Activated T-cell treated with anti-CD3 and anti-CD28 coated beads for 48 hours (primary cell): Measurements from ENCODE around the gene AGO3.

Experiments
- DNase-seq: peaks from one replicate; pipeline ENCODE4 v3.0.0-alpha.2; 2020; ENCODE audit warnings: low read depth

The AGO3 gene

GRCh38 chr1:36083635-36084496 lies 153.0 kb downstream of the AGO3 start, which contains the start of gene TEKT2:
TEKT2 (plus strand) TSS chr1:36084094; CDS start chr1:36084922, 828 bp downstream.
- DNase-seq: no peak

DNA sequence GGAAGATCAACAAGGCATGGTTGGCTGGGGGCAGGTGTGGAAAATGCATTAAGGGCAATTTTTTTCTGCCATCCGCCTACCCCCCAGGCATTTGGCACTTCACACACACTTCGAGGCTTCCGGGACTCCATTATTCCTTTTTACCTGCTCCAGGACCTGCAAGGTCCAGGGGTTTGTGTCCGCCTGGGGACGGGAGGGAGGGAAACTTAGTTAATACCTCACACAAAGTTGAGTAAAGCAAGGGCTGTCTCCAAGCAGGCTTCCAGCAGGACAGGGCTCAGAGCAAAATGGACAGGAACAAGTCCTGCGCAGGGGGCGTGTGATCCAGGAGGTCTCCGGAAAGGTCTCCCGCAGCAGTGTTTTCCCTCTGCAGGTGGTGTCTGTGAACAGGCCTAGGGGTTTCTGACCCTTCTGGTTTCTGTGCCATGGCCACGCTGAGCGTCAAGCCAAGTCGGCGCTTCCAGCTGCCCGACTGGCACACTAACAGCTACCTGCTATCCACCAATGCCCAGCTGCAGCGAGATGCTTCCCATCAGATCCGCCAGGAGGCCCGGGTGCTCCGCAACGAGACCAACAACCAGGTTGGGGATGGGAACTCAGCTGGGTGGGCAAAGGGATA lies 153.7 kb downstream of the AGO3 start:
- no peak for DNase-seq

DNA sequence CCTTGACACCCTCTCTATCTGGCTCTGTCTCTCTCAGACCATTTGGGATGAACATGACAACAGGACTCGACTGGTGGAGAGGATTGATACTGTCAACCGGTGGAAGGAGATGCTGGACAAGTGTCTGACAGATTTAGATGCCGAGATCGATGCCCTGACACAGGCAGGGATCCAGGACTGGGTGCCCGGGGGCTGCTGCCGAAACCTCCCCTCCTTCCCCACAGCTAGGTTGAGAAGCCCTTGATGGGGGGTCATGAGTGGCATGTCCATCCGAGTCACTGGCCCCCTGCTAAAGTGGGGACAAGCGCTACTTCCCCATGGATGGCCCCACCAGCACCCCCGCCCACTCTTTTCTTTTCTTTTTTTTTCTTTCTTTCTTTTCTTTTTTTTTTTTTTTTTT lies 154.2 kb downstream of the AGO3 start:
- DNase-seq: no peak

DNA sequence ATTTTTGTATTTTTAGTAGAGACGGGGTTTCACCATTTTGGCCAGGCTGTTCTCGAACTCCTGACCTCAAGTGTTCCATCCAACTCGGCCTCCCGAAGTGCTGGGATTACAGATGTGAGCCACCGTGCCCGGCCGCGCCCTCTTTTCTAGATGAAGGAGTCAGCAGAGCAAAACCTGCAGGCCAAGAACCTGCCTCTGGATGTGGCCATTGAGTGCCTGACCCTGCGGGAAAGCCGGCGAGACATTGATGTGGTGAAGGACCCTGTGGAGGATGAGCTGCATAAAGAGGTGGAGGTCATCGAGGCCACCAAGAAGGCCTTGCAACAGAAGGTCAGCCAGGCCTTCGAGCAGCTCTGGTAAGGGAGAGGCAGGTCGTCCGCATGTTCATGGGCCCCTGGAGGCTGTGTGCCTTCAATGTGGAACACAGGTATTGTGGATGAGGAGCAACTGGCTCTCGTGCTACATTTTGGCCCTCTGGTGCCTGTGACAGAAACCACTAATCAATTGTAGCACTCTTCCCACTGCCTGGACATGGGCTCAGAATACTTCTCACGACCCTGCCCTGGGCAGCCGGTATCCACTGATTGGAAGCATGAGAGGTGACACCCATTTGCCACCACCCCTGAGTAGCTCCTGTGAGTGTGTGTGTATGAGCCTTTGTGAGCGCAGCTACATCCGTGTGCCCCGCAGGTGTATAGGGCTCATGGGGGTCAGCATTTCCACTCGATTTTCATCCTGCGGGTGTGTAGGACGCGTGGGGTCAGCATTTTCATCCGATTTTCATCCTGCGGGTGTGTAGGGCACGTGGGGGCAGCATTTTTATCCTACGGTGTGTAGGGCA lies 155.0 kb downstream of the AGO3 start:
- no peak for DNase-seq

DNA sequence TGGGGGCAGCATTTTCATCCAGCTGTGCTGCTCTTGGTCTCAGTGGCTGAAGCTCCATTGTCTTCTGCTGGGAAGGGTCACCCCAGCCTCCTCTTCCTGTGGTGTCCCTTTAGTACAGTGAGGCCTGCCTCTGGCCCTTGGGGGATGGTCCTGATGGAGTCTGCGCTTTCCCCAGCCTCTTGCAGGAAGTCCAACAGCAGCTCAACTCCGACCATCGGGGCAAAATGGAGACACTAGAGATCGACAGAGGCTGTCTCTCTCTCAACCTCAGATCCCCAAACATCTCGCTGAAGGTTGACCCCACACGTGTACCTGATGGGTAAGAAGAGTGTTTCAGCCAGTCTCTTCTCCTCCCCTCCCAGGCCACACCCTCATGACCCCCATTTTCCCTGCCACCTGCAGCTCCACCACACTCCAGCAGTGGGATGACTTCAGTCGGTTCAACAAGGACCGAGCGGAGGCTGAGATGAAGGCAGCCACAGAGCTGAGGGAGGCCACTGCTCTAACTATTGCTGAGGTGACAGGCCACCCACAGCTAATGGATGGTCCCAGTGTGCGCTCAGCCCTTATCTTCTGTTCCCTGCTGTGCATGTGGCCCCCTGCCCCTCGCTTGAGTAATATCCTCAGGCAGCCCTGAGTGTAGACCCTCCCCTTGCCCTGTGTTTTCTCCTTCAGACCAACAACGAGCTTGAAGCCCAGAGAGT lies 155.8 kb downstream of the AGO3 start:
- DNase-seq: no peak

- DNase-seq: no peak
Observed at GRCh38 chr1:36087233-36088123, 156.6 kb downstream of the AGO3 start.

- DNase-seq: no peak
Observed at GRCh38 chr1:36088265-36088576, 157.3 kb downstream of the AGO3 start.

DNA sequence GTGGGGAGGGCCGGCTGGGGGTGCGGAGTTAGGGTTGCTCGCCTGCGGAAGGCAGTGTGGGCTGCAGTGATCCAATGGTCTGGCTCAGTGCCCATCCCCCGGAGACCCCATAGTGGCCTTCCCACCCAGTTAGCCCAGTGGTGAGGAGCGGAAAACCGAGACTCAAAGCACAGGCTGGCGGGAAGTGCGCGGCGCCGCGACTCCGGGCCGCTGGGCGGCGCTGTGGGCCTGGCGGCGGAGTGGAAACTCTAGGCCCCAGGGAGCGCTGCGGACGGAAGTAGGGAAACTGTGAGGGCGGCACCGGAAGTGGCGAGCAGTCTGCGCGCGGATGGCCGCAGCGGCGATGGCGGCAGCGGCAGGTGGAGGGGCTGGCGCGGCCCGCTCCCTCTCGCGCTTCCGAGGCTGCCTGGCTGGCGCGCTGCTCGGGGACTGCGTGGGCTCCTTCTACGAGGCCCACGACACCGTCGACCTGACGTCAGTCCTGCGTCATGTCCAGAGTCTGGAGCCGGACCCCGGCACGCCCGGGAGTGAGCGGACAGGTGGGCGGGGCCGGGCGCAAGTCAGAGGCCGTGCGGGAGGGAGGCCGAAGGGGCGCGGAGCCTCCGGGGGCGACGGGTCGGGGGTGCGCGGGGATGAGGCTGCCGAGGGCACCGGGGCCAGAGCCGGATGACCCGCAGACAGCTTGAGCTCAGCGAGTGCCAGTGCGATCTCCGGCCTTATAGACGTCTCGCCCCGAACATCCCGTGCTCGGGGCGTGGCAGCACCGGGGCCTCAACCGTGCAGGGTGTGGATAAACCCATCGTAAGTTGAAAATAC lies 157.9 kb downstream of the AGO3 start, which contains the start of gene ADPRS:
Gene ADPRS (plus strand): TSS at position 316 of the 816 bp plus-strand sequence. CDS start 13 bp downstream, at position 329.
- DNase-seq: peak; percentile 91

- no peak for DNase-seq
Observed at GRCh38 chr1:36089393-36090121, 158.7 kb downstream of the AGO3 start.

DNA sequence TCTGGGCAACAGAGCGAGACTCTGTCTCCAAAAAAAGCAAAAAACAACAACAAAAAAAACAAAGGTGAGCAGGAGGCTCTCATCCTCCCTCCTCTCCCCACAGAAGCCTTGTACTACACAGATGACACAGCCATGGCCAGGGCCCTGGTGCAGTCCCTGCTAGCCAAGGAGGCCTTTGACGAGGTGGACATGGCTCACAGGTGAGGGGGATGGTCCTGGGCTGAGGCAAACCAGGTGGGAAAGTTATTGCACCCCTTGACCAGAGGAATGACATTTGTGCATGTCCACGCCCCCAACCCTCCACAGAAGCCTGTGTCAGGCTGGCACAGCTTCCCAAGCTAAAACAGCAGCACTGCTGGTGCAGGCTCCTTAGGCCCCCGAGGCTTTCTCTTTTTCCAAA lies 160.2 kb downstream of the AGO3 start:
- no peak for DNase-seq

- no peak for DNase-seq
Observed at GRCh38 chr1:36091698-36092097, 160.8 kb downstream of the AGO3 start.

DNA sequence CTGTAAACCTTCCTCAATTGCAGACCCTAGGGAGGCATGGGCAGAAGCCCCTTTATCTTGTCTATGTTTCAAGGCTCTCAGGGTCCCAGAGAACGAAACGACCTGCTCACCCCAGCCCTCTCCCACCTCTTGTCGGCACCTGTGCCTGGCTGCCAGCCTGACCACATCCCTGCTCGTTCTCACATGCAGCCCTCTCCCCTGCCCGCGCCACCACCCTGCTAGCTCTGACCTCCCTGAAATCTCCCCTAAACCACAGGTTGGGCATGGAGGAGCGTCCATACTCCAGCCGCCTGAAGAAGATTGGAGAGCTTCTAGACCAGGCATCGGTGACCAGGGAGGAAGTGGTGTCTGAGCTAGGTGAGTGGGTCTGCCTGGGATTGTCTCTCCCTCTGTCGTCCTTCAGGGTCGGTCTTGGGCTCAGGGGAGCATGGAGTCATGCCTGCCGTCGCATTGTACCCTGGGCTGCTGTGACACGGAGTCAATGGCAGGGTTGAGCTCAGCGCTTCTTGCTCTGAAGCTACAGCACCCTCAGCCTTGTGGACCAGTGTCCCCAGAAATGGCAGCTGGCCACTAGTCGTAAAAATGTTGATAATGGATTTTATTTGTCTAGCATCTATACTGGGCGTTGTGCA lies 161.4 kb downstream of the AGO3 start:
- DNase-seq: no peak

DNA sequence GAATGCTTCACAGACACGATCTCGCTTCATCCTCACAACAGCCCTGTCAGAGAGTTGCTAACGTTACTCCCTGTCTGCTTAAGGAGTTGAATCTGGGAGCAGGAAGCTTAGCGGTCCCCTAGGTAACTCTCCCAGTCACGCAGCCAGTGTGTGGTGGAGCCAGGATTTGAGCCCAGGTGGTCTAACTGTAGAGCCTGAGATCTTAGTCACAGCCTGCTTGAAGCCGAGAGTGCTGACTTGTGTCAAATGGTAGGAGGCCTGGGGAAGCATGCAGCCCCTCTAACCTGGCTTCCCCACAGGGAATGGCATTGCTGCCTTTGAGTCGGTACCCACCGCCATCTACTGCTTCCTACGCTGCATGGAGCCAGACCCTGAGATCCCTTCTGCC lies 161.9 kb downstream of the AGO3 start:
- no peak for DNase-seq

GRCh38 chr1:36093226-36093625 lies 162.3 kb downstream of the AGO3 start:
- DNase-seq: no peak

GRCh38 chr1:36093929-36094328 lies 163.0 kb downstream of the AGO3 start:
- DNase-seq: no peak

DNA sequence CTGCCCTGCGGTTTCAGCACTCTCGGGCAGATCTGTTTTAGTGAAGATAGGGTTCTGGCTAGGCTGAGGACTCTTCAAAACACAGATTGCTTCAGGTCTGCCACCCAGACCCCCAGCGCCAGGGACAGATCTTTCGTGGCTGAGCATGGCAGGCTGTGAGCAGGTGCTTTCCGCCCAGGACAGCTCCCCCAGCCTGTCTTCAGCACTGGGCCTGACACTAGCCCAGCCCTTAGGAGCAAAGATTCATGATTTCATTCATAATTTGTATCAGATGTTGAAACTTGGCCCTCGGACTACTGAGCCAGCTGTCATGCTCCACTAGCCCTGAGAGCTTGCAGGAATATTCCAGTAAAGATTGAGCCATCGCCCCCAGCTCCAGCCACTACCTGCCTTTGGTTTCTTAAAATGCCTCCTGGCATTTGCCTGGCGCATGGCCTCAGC lies 163.7 kb downstream of the AGO3 start:
- DNase-seq: no peak

- DNase-seq: no peak
Observed at GRCh38 chr1:36095760-36096405, 165.0 kb downstream of the AGO3 start.
